ENCODE results near the gene PFN3. TPM values are rescaled to one million over a fixed set of nuclear protein-coding genes. Genes with fewer than 3 reads are reported as not detected.

Gene PFN3
- total and polyA plus RNA-seq, 8 donors, result not detected

DNA sequence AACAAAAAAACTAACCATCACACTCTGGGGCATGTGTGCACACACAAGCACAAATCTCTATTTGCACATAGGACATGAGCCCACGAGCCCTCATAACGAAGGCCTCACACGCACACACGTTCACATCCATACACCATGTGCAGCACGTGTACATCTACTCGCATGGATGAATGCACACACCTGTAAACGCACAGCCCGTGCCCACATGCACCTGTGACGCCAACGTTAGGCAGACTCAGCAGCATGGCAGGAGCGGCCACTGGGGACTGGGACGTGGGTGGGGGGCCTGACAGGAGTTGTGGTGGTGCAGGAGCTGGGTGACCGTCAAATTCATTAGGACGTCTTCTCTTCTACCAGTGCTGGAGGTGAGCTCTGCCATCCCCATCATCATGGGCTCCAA is 13.1 kb downstream of the PFN3 start:
- Histone ChIP-seq H3K36me3 (no peaks in the 10 kb centered on the region), H3K27ac (no peak overlapping the region), H3K4me3 (no peak overlapping the region), H3K4me1 (peaks cover 0 to 25% (median 20%) of the 10 kb centered on the region in 4 donors), H3K9me3 (no peaks in the 10 kb centered on the region), H3K27me3 (peaks cover 0 to 37% (median 3%) of the 10 kb centered on the region in 3 donors)
- intact Hi-C loops (cut with DNase I; ENCODE audit: low total_unique reads), result no loop called here
- 78 to 89% (median 84%) methylated on average over 14 of the region's 14 CpGs for WGBS, 5 donors
- TF ChIP-seq POLR2AphosphoS5 (IDR thresholded peaks at IDR 0.05), result no peak
- no peak for DNase-seq

DNA sequence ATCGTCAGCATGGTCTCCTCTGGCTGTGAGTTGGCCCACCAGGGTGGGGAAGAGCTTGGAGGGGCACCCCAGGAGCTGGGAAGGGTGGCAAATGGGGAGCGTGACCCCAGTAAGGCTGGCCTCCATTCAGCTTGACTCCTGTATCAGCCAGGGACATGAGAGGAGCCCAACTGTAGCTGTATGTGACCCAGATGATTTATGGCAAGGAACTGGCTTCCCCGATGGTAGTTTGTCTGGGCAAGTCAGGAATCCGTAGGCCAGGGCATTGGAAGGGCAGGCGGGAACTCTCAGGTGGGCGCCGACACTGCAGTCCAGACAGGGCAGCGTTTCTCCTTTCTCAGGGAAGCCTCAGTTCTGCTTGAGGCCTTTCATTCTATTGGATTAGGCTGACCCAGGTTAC is 13.9 kb downstream of the PFN3 start:
- DNase-seq, result no peak
- H3K4me3 ChIP-seq, result no peak overlapping the region
- H3K9me3 ChIP-seq, result no peaks in the 10 kb centered on the region
- H3K27ac ChIP-seq, result no peak overlapping the region
- H3K36me3 ChIP-seq, result no peaks in the 10 kb centered on the region
- H3K4me1 ChIP-seq, result peaks cover 0 to 28% (median 23%) of the 10 kb centered on the region in 4 donors
- H3K27me3 ChIP-seq, result peaks cover 0 to 37% (median 3%) of the 10 kb centered on the region in 3 donors
- TF ChIP-seq EP300 (IDR thresholded peaks at IDR 0.05) (no peak), POLR2A (IDR thresholded peaks at IDR 0.05) (no peak), POLR2AphosphoS5 (IDR thresholded peaks at IDR 0.05) (no peak)
- TF ChIP-seq, protein P1, sequence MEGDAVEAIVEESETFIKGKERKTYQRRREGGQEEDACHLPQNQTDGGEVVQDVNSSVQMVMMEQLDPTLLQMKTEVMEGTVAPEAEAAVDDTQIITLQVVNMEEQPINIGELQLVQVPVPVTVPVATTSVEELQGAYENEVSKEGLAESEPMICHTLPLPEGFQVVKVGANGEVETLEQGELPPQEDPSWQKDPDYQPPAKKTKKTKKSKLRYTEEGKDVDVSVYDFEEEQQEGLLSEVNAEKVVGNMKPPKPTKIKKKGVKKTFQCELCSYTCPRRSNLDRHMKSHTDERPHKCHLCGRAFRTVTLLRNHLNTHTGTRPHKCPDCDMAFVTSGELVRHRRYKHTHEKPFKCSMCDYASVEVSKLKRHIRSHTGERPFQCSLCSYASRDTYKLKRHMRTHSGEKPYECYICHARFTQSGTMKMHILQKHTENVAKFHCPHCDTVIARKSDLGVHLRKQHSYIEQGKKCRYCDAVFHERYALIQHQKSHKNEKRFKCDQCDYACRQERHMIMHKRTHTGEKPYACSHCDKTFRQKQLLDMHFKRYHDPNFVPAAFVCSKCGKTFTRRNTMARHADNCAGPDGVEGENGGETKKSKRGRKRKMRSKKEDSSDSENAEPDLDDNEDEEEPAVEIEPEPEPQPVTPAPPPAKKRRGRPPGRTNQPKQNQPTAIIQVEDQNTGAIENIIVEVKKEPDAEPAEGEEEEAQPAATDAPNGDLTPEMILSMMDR (IDR thresholded peaks at IDR 0.05), result no peak
- 82 to 87% (median 84%) methylated on average over 8 of the region's 8 CpGs for WGBS, 5 donors
- intact Hi-C loops (cut with DNase I; ENCODE audit: low total_unique reads), result no loop called here

DNA sequence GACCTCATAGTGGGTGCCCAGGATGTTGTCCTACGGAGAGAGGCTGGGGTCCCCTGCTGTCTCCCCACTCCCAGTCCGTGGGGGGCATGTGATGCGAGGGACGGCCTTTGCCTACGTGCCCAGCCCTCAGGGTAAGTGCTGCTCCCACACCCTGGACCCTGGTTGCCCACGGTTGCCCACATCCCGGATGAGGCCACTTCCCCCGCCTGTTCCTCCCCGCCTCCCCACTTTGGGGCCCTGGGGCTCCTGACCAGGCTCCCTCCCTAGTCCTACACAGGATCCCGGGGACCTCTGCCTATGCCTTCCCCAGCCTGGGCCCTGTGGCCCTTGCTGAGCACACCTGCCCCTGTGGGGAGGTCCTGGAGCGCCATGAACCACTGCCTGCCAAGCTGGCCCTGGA is 14.7 kb downstream of the PFN3 start:
- no peak for TF ChIP-seq POLR2A (IDR thresholded peaks at IDR 0.05)
- no peak for TF ChIP-seq EP300 (IDR thresholded peaks at IDR 0.05)
- TF ChIP-seq POLR2AphosphoS5 (IDR thresholded peaks at IDR 0.05), result no peak
- TF ChIP-seq, protein P1 (IDR thresholded peaks at IDR 0.05), result no peak

DNA sequence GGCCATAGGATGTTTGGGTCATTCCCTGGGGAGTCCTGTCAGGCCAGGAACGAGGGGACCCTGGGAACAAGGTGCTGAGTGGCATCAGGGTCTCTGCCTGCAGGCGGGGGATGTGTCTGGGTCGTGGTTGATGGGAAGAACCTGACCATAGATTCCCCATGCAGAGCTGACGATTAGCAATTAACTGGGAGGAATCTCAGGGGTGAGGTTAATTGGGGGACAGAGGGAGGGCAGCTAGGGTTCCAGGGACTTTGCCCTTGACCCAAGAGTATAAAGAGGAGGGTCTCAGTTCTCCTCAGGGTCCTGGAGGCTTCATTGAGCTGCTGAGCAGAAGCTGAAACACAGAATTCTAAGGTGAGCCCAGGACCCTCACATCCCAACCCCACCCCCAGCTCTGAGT is 16.3 kb downstream of the PFN3 start, which contains the start of gene SLC34A1:
Gene SLC34A1 (plus strand): TSS at position 301 of the 400 bp plus-strand sequence. CDS start 1,308 bp downstream, outside the sequence.
- Histone ChIP-seq H3K4me1 (peaks cover 4 to 15% (median 13%) of the 10 kb centered on the region in 4 donors), H3K9me3 (no peaks in the 10 kb centered on the region), H3K27me3 (peaks cover 0 to 33% (median 3%) of the 10 kb centered on the region in 3 donors), H3K4me3 (no peak within 1 kb of the TSS), H3K36me3 (no peaks in the 10 kb centered on the region), H3K27ac (no peak within 1 kb of the TSS)
- DNase-seq, result no peak
- intact Hi-C loops (cut with DNase I; ENCODE audit: low total_unique reads), result no loop called here
- WGBS, 5 donors, result 59 to 76% (median 62%) methylated on average over 4 of the region's 4 CpGs
- TF ChIP-seq POLR2AphosphoS5 (IDR thresholded peaks at IDR 0.05) (no peak), POLR2A (IDR thresholded peaks at IDR 0.05) (no peak), EP300 (IDR thresholded peaks at IDR 0.05) (no peak)

More for the DNA sequence above, 14.7 kb downstream of the PFN3 start:
- H3K27me3 ChIP-seq, result peaks cover 0 to 37% (median 3%) of the 10 kb centered on the region in 3 donors
- 65 to 71% (median 67%) methylated on average over 10 to 11 of the region's 11 CpGs; no CpG with 5 or more reads in 1 of the 5 donors for WGBS, 5 donors
- H3K9me3 ChIP-seq, result no peaks in the 10 kb centered on the region
- no peak overlapping the region for H3K27ac ChIP-seq
- no peak for DNase-seq
- intact Hi-C loops (cut with DNase I; ENCODE audit: low total_unique reads), result no loop called here
- no peaks in the 10 kb centered on the region for H3K36me3 ChIP-seq
- H3K4me3 ChIP-seq, result no peak overlapping the region
- H3K4me1 ChIP-seq, result peaks cover 0 to 27% (median 23%) of the 10 kb centered on the region in 4 donors

DNA sequence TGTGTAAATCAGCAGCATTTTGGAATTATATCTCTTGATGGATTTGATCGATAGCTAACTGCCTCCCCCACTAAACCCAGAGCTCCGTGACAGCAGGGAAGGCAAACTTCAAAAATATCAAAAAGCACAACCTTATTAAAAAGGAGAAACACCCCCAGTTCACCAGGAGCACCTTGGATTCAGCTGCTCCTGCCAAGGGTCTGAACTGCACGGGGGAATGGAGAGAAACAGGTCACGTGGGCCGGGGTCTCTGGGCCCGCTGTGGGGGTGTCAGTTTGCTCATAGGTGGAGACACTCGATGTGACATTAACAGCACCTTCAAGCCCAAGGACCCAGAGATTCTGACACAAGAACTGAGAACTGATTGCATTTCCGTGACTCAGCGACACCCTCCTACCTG is 17.3 kb downstream of the PFN3 start:
- intact Hi-C loops (cut with DNase I; ENCODE audit: low total_unique reads), result no loop called here
- TF ChIP-seq POLR2AphosphoS5 (IDR thresholded peaks at IDR 0.05) (no peak), EP300 (IDR thresholded peaks at IDR 0.05) (no peak), POLR2A (IDR thresholded peaks at IDR 0.05) (no peak)
- TF ChIP-seq, protein P1 (IDR thresholded peaks at IDR 0.05), result no peak
- peaks cover 0 to 28% (median 3%) of the 10 kb centered on the region in 3 donors for H3K27me3 ChIP-seq

More for the DNA sequence above, 17.3 kb downstream of the PFN3 start:
- no peak for DNase-seq
- H3K4me3 ChIP-seq, result no peak overlapping the region
- peaks cover 9 to 20% (median 18%) of the 10 kb centered on the region in 4 donors for H3K4me1 ChIP-seq
- WGBS, 5 donors, result 87 to 91% (median 89%) methylated on average over 9 of the region's 9 CpGs
- H3K27ac ChIP-seq, result no peak overlapping the region
- no peaks in the 10 kb centered on the region for H3K9me3 ChIP-seq
- no peaks in the 10 kb centered on the region for H3K36me3 ChIP-seq

All from stomach (tissue), 9 donors.